ENCODE data around the gene MCU. TPM values are rescaled to one million over a fixed set of nuclear protein-coding genes. Genes with fewer than 3 reads are reported as not detected.

The MCU gene
- total RNA-seq, 4 donors from 2014 or later = 14.1 to 18.1 (median 15.8) TPM

- TF ChIP-seq CTCF (IDR thresholded peaks at IDR 0.05; ENCODE audit: low read depth) = no peak
Measured at GRCh38 chr10:72840319-72840718, 148.4 kb downstream of the MCU start.

GRCh38 chr10:72841487-72841886 is 149.5 kb downstream of the MCU start:
- no peak for TF ChIP-seq CTCF (IDR thresholded peaks at IDR 0.05; ENCODE audit: low read depth)

GRCh38 chr10:72842164-72842563 is 150.2 kb downstream of the MCU start:
- TF ChIP-seq CTCF (IDR thresholded peaks at IDR 0.05; ENCODE audit: low read depth) = no peak

- no peak for TF ChIP-seq CTCF (IDR thresholded peaks at IDR 0.05; ENCODE audit: low read depth)
Measured at GRCh38 chr10:72846238-72846637, 154.3 kb downstream of the MCU start.

GRCh38 chr10:72847681-72848080 is 155.7 kb downstream of the MCU start:
- TF ChIP-seq CTCF (IDR thresholded peaks at IDR 0.05; ENCODE audit: low read depth) = no peak

- TF ChIP-seq CTCF (IDR thresholded peaks at IDR 0.05; ENCODE audit: low read depth) = no peak
Measured at GRCh38 chr10:72850861-72851260, 158.9 kb downstream of the MCU start.

GRCh38 chr10:72851509-72851908 is 159.6 kb downstream of the MCU start:
- TF ChIP-seq CTCF (IDR thresholded peaks at IDR 0.05; ENCODE audit: low read depth) = no peak

Data from subcutaneous adipose tissue (tissue), 4 donors.